ENCODE data around the gene IMMP1L.

IMMP1L gene

DNA sequence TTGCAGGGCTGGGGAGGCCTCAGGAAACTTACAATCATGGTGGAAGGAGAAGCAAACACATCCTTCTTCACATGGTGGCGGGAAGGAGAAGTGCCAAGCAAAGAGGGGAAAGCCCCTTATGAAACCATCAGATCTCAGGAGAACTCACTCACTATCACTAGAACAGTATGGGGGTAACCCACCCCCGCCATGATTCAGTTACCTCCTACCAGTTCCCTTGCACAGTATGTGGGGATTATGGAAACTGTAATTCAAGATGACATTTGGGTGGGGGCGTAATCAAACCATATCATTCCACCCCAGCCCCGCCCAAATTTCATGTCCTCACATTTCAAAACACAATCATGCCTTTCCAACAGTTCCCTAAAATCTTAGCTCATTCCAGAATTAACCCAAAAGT lies 16.2 kb downstream of the IMMP1L start:
- no peak overlapping the region for H3K4me3 ChIP-seq (ENCODE audit: low read length)
- TF ChIP-seq, protein P1, sequence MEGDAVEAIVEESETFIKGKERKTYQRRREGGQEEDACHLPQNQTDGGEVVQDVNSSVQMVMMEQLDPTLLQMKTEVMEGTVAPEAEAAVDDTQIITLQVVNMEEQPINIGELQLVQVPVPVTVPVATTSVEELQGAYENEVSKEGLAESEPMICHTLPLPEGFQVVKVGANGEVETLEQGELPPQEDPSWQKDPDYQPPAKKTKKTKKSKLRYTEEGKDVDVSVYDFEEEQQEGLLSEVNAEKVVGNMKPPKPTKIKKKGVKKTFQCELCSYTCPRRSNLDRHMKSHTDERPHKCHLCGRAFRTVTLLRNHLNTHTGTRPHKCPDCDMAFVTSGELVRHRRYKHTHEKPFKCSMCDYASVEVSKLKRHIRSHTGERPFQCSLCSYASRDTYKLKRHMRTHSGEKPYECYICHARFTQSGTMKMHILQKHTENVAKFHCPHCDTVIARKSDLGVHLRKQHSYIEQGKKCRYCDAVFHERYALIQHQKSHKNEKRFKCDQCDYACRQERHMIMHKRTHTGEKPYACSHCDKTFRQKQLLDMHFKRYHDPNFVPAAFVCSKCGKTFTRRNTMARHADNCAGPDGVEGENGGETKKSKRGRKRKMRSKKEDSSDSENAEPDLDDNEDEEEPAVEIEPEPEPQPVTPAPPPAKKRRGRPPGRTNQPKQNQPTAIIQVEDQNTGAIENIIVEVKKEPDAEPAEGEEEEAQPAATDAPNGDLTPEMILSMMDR (conservative IDR thresholded peaks at IDR 0.05; ENCODE audit: low read depth, low read length), result no peak
- DNase-seq (ENCODE audit: low read depth), result no peak

DNA sequence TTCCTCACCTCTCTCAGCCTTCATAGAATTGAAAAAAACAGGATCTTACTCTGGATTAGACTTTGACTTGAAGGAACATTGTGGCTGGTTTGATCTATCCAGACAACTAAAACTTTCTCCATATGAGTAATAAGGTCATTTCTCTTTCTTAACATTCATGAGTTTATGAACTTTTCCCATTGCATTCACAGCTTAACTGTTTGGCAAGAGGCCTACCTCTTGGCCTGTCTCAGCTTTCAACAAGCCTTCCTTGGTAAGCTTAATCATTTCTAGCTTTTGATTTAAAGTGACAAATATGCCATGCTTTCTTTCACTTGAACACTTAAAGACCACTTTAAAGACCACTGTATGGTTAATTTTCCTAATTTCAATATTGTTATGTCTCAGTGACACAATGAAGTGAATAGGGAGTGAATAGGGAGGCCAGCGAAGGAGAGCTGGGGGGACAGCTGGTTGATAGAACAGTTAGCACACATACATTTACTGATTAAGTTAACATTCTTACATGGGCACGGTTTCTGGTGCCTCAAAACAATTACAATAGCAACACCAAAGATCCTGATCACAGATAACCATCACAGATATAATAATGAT lies 17.0 kb downstream of the IMMP1L start:
- H3K4me3 ChIP-seq (ENCODE audit: low read length), result no peak overlapping the region
- TF ChIP-seq, protein P1 (conservative IDR thresholded peaks at IDR 0.05; ENCODE audit: low read depth, low read length), result no peak
- peak; percentile 87 for DNase-seq (ENCODE audit: low read depth)

DNA sequence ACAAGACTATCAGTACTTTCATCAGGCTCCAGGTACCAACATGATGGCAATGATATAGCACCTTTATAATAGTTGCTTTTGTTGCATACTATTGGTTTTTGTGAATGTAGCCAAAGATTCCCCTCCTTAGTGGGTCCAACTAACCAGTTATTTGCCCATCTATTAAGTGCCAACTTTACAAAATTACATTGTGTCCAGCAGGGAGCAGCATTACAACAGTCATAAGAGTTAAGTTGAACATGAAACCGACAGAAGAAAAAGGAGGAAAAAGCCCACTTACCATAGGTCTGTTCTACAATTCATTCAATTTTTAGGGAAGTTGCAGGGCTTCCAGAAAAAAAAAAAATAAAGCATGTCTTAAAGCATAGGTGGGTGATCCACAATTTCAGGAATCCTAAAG lies 21.6 kb downstream of the IMMP1L start:
- DNase-seq (ENCODE audit: low read depth), result peak; percentile 15
- no peak overlapping the region for H3K4me3 ChIP-seq (ENCODE audit: low read length)
- TF ChIP-seq, protein P1 (conservative IDR thresholded peaks at IDR 0.05; ENCODE audit: low read depth, low read length), result peak; percentile 51

DNA sequence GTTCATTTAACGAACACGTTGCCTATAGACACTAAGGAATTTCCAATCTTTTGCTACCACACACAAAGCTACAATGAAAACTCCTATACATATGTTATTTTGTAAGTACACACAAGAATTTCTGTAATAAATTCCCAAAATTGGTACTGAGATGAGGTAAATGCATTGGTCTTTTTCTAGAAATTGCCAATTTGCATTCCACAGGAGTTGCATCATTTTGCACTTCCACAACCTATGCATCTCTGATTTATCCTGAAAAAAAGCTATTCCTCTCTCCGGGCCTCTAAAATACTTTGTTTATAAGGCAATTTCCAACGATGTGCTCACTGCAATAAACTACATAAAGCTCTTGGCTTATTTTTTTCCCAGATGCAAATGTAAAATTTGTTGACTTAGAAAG lies 24.9 kb downstream of the IMMP1L start:
- DNase-seq (ENCODE audit: low read depth), result no peak

DNA sequence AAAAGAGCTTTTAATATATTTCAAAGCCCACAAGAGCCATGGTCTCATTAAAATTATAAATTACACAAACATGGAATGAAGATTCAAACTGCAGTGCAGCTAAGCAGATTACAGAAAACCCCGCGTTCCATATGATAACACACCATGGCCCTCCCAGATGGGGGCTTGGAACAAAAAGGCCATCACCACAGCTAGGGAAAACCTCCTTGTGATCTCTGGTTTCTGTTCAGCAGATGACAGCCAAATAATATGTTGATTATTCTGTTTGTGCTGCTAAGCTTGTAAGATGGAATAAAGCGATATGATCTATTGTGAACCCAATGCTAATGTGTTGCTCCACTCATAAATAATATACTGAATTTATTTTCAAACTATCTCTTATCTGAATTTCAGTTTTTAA lies 28.5 kb downstream of the IMMP1L start:
- TF ChIP-seq, protein P1 (conservative IDR thresholded peaks at IDR 0.05; ENCODE audit: low read depth, low read length), result no peak
- H3K4me3 ChIP-seq (ENCODE audit: low read length), result no peak overlapping the region
- DNase-seq (ENCODE audit: low read depth), result no peak

More for the DNA sequence above, 24.9 kb downstream of the IMMP1L start:
- H3K4me3 ChIP-seq (ENCODE audit: low read length), result no peak overlapping the region
- TF ChIP-seq, protein P1 (conservative IDR thresholded peaks at IDR 0.05; ENCODE audit: low read depth, low read length), result no peak

DNA sequence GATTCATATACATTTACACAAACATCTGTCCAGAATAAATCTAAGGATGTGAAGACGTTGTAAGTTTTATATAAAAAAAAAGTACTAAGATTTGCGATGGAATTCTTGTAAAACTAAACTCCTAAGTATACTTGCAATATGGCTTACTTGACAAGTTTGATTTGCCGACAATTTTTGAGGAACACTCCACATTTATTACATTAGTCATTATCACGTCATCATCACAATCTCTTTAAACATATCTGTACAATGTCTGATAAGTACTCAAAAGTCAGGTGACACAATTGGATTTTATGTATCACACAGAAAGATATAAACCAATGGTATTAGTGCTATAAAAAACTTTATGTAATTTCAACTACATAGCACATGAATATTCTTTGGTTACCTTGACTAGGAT lies 30.4 kb downstream of the IMMP1L start:
- TF ChIP-seq, protein P1 (conservative IDR thresholded peaks at IDR 0.05; ENCODE audit: low read depth, low read length), result no peak
- H3K4me3 ChIP-seq (ENCODE audit: low read length), result no peak overlapping the region
- DNase-seq (ENCODE audit: low read depth), result no peak

DNA sequence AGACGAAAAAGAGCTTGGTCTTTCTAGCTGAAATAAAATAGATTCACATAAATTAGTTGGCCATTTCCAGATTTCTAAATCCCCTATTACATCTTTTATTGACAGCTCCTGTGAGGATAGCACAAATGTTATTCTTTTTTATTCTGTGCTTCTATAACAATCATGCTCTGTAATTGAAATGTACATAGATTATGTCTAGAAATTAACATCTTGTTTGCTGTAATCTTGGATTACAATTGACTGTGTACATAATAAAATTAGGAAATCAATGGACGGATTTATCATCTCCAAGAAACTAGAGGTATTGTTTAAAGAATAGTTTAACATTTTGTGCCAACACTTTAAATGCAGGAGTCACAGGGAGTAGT lies 31.2 kb downstream of the IMMP1L start:
- TF ChIP-seq, protein P1 (conservative IDR thresholded peaks at IDR 0.05; ENCODE audit: low read depth, low read length), result no peak
- H3K4me3 ChIP-seq (ENCODE audit: low read length), result no peak overlapping the region
- no peak for DNase-seq (ENCODE audit: low read depth)

All from retinal pigment epithelial cell (primary cell).